ENCODE results near the gene CCDC92B.
"Not testable (repeated sequence)": the region's sequence is repeated elsewhere in the genome, so short reads cannot be mapped to it uniquely, and the experiment has no call there.

Gene CCDC92B

GRCh38 chr17:2701996-2702741 is 47.3 kb downstream of the CCDC92B start:
- no peak for DNase-seq

GRCh38 chr17:2701161-2701995 is 48.1 kb downstream of the CCDC92B start:
- no peak for DNase-seq

DNA sequence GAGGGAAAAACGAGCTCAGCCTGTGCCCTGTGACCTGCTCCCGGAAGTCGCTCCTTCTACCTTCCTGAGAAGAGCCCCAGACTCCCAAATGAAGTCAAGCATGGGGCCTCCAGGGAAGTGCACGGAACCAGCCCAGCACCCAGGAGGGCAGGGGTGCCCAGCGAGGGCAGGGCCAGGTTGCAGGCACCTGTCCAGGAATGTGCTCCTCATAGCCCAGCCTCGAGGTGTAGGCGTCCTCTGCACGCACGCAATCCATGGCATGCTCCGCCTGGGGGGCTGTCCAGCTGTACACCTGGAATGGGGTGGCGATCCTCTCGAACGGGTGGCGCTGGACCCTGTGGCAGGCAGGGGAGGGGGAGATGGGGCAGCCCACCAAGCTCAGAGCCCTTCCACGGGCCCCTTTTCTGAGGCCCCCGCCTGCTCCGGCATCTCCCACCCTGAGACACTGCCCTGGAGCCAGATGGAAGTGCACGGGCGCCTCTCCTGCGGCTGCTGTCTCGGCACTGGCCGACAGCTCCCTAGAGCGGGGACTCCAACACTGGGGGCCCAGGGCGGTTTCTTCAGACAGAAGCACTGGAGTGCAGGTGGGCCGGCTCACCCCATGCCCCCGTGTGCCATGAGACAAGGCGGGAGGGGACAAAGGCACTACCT is 48.8 kb downstream of the CCDC92B start:
- no peak for DNase-seq

DNA sequence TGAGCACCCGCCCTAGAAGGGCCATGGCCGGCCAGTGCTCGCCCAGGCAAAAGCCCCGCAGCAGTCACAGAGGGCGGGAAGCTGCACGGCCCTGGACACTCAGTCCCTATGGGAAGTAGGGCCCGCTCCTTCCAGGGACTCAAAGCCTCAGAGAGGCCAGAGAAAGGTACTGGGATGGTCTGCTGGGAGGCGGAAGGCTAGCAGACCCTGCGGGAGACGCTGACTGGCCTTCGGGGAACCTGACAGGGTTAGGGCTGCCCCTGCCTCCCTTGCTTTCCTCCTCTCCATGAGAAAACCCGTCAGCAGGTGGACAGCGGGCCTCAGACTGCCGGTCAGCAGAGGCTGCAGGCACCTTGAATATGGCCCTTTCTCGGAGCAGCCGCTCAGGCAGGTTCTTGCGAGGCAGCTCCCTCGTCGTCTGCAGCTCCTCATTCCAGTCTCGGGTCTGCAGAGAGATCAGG is 49.4 kb downstream of the CCDC92B start:
- no peak for DNase-seq

GRCh38 chr17:2699216-2699805 is 50.1 kb downstream of the CCDC92B start:
- not testable (repeated sequence) for DNase-seq

DNA sequence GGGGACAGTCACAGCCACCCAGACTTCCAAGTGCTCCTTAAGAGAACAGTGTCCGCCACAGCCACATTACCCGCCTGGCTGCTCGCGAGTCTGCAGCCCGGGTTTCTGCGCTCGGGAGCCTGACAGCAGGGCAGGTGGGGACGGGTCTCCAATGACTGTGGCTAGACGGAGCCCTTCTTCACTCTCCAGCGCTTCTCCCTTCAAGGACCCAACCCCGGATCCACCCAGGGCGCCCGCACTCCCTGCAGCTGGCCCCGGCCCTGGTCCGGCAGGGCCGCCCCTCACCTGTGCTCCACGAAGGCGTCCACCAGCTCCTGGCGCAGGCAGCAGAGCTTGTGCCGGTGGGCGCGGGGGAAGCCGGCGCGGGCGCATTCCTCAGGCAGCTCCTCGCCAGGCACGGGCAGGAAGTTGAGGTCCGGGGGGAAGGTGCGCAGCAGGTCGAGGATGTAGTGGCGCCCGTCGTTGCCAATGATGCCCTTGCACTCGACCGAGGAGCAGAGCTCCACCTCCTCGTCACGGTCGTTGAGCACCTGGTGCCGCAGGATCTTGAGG is 51.8 kb downstream of the CCDC92B start:
- DNase-seq = no peak

DNA sequence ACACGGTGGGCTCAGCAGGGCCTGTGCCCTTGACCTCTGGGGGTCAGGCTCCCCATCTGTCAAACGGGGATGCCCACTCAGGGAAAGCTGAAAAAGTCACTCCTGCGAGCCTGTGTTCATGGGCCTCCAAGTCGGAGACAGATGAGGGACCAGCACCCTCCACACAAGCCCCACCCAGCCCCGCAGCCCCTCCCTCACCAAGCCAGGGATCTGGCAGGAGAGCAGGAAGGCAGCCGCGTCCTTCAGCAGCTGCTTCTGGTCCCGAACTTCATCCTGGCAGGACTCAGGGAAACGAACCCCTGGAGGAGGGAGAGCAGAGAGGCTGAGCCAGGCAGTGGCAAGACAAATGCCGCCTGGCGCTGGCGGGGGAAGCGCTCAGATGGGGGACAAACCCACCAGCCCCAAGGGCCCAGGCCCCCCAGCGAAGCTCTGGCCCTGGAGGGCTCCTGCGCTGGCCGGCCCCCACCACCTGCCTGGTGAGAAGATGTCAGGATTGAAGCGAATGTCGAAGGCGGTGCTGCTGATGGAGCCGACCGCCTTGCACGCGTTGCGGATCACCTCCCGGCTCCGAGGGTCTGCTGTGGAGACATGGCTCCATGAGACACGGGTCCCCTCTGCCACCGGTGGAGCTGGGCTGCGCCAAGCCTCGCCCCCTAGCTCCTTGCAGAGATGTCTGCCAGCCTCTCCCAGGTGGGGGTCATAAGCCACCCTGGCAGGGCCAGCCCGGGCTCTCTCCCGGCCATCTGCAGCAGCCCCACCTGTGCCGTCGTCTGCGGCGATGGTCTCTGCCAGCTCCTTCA is 53.3 kb downstream of the CCDC92B start:
- DNase-seq = no peak

- DNase-seq = no peak
Observed at GRCh38 chr17:2695243-2695960, 54.0 kb downstream of the CCDC92B start.

DNA sequence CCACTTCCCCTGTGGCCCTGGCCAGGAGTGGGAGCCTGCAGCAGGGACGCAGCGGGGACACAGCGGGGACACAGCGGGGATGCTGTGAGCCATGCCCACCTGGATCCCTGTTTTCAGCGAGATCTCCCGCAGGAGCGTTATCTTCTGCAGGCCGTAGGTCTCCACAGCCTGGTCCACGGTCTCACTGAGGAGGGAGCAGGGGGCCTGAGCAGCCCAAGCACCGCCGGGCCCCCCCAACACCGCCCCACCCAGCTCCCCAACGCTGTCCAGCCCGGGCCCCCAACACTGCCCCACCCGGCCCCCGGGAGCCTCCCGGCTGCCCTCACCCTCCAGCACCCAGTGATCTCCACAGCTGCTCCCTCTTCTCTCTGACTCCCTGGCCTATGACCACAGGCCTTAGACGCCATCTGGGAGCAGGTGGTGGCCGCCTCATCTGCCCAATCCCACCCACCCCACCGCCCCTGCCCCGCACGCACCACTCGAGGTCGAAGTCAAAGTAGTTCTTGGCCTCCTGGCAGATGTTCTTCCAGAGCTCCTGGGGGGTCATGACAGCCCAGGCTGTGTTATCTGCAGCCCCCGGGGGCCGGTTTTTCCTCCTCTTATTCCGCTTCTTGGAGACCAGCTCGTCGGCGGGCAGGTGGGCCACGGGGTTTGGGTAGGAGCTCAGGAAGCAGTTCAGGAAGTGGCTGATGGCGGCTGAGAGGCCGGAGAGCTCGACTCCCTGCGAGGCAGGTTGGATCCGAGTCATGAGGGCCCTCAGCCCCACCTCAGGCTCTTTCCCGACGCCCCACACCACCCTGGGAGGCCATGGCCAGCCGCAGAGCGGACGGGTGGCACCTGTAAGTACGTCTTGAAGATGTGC is 54.8 kb downstream of the CCDC92B start:
- DNase-seq = no peak

GRCh38 chr17:2693561-2694380 is 55.7 kb downstream of the CCDC92B start:
- no peak for DNase-seq

- DNase-seq = no peak
Observed at GRCh38 chr17:2692781-2693135, 56.7 kb downstream of the CCDC92B start.

- DNase-seq = no peak
Observed at GRCh38 chr17:2691965-2692780, 57.3 kb downstream of the CCDC92B start.

GRCh38 chr17:2691069-2691871 is 58.2 kb downstream of the CCDC92B start:
- DNase-seq = no peak

- DNase-seq = no peak
Observed at GRCh38 chr17:2690165-2691068, 59.0 kb downstream of the CCDC92B start.

DNA sequence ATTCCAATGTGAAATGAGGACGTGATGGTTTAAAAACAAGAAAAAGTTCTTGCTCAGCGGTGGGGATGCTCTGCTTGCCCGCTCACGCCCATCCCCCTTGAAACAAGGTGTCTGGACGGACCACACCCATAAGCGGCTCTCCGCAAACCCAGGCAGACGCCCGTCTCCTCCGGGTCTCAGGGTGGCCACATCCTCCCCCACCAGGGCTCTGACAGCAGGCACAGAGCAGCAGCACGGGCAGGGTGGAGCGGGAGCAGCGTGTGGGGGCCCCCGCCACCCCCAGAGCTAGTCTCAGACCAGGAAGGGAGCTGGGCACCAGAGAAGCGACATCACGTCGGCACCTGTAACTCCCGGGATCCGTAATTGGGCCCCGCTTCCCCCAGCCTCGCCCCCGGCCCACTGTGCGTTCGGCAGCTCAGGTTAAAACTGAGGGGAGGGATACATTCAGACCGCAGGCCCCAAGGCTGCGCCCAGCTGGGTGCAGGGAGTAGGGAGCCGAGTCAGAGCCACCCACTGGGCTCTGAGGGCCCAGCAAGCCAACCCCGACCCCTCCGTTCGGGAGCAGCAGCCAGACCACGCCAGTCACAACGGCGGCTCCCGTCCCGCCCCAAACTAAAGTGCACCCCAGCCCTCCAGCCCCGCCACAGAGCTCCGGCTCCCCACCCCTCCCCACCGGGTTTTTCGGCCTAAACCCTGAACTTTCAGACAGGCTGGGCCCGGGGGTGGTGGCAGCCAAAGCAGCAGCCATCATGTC is 59.9 kb downstream of the CCDC92B start:
- DNase-seq = peak; percentile 46

All from central memory CD4-positive, alpha-beta T cell (primary cell).